Endothelial cell (in vitro differentiated cells): ENCODE results near the gene TP63. TPM values are rescaled to one million over a fixed set of nuclear protein-coding genes. Genes with fewer than 3 reads are reported as not detected.

Experiments
- DNase-seq: peaks from one replicate; pipeline ENCODE4 v3.0.0; 2021; ENCODE audit warnings: low spot score
- H3K27ac Mint-ChIP-seq: one replicate; pipeline ENCODE4 v1.8.0; 2021; ENCODE audit warnings: mixed read lengths, inconsistent platforms; ENCODE audit not compliant: unreplicated experiment
- H3K27me3 Mint-ChIP-seq: one replicate; pipeline ENCODE4 v1.8.0; 2021; ENCODE audit warnings: mild to moderate bottlenecking, moderate library complexity, mixed read lengths, inconsistent platforms; ENCODE audit not compliant: unreplicated experiment
- H3K36me3 Mint-ChIP-seq: one replicate; pipeline ENCODE4 v1.8.0; 2021; ENCODE audit warnings: mild to moderate bottlenecking, low read depth, mixed read lengths, inconsistent platforms; ENCODE audit not compliant: unreplicated experiment
- H3K4me1 Mint-ChIP-seq: one replicate; pipeline ENCODE4 v1.8.0; 2021; ENCODE audit warnings: mild to moderate bottlenecking, mixed read lengths, inconsistent platforms; ENCODE audit not compliant: unreplicated experiment
- H3K4me3 Mint-ChIP-seq: one replicate; pipeline ENCODE4 v1.8.0; 2021; ENCODE audit warnings: mild to moderate bottlenecking, mixed read lengths, inconsistent platforms; ENCODE audit not compliant: unreplicated experiment
- H3K9me3 Mint-ChIP-seq: one replicate; pipeline ENCODE4 v1.8.0; 2021; ENCODE audit warnings: mixed read lengths, inconsistent platforms; ENCODE audit not compliant: unreplicated experiment
- CTCF ChIP-seq: fragments of 200-600 bp; sonication (generic); IDR thresholded peaks from one replicate; pipeline ENCODE4 v1.5.0; 2021; ENCODE audit warnings: antibody characterized with exemption; ENCODE audit not compliant: unreplicated experiment
- total RNA-seq: library from RNA; stranded (reverse); fragmentation: NEBNext Ultra II Directional; extraction: Animal tissue kit (Norgen Biotek cat#: 25700); gene quantifications from one replicate; pipeline ENCODE4 v1.2.1, GENCODE V29; 2021; ENCODE audit not compliant: unreplicated experiment

Gene TP63
- total RNA-seq, 1 donor from 2014 or later, result 1.0 TPM

GRCh38 chr3:189690672-189691071 is 59.5 kb downstream of the TP63 start:
- no peak overlapping the region for H3K27ac Mint-ChIP-seq
- H3K4me1 Mint-ChIP-seq, result peaks cover 5% of the 10 kb centered on the region
- no peak overlapping the region for H3K4me3 Mint-ChIP-seq
- H3K36me3 Mint-ChIP-seq, result no peaks in the 10 kb centered on the region
- no peak for DNase-seq
- no peak for TF ChIP-seq CTCF
- no peaks in the 10 kb centered on the region for H3K27me3 Mint-ChIP-seq
- H3K9me3 Mint-ChIP-seq, result no peaks in the 10 kb centered on the region

GRCh38 chr3:189695400-189695799 is 64.2 kb downstream of the TP63 start:
- H3K36me3 Mint-ChIP-seq, result no peaks in the 10 kb centered on the region
- no peak overlapping the region for H3K27ac Mint-ChIP-seq
- H3K9me3 Mint-ChIP-seq, result no peaks in the 10 kb centered on the region
- no peak for TF ChIP-seq CTCF
- no peak overlapping the region for H3K4me3 Mint-ChIP-seq
- H3K27me3 Mint-ChIP-seq, result no peaks in the 10 kb centered on the region
- no peak for DNase-seq
- no peaks in the 10 kb centered on the region for H3K4me1 Mint-ChIP-seq

GRCh38 chr3:189698811-189699210 is 67.6 kb downstream of the TP63 start:
- no peak for DNase-seq
- Mint-ChIP-seq H3K36me3 (no peaks in the 10 kb centered on the region), H3K27me3 (peaks cover 1% of the 10 kb centered on the region), H3K27ac (no peak overlapping the region), H3K4me1 (peaks cover 3% of the 10 kb centered on the region), H3K9me3 (no peaks in the 10 kb centered on the region), H3K4me3 (no peak overlapping the region)
- no peak for TF ChIP-seq CTCF

- no peaks in the 10 kb centered on the region for H3K36me3 Mint-ChIP-seq
- no peaks in the 10 kb centered on the region for H3K9me3 Mint-ChIP-seq
- H3K4me3 Mint-ChIP-seq, result no peak overlapping the region
- TF ChIP-seq CTCF, result no peak
- peaks cover 3% of the 10 kb centered on the region for H3K4me1 Mint-ChIP-seq
- DNase-seq, result no peak
- H3K27me3 Mint-ChIP-seq, result peaks cover 1% of the 10 kb centered on the region
- H3K27ac Mint-ChIP-seq, result no peak overlapping the region
These were observed 68.7 kb downstream of the TP63 start for GRCh38 chr3:189699885-189700284.

- H3K4me1 Mint-ChIP-seq, result peaks cover 3% of the 10 kb centered on the region
- H3K27me3 Mint-ChIP-seq, result peaks cover 1% of the 10 kb centered on the region
- H3K4me3 Mint-ChIP-seq, result no peak overlapping the region
- TF ChIP-seq CTCF, result no peak
- H3K27ac Mint-ChIP-seq, result no peak overlapping the region
- no peaks in the 10 kb centered on the region for H3K9me3 Mint-ChIP-seq
- DNase-seq, result no peak
- no peaks in the 10 kb centered on the region for H3K36me3 Mint-ChIP-seq
These were observed 71.0 kb downstream of the TP63 start for GRCh38 chr3:189702066-189702646.
